Activated naive CD4-positive, alpha-beta T cell (primary cell): Measurements from ENCODE around the gene SLC35E1.
"Not testable (repeated sequence)": the region's sequence is repeated elsewhere in the genome, so short reads cannot be mapped to it uniquely, and the experiment has no call there.

Source experiments
- DNase-seq, 4 experiments: peaks; one replicate each; lab custom pipeline; 2025; lab: John Stamatoyannopoulos, UW

The SLC35E1 gene

DNA sequence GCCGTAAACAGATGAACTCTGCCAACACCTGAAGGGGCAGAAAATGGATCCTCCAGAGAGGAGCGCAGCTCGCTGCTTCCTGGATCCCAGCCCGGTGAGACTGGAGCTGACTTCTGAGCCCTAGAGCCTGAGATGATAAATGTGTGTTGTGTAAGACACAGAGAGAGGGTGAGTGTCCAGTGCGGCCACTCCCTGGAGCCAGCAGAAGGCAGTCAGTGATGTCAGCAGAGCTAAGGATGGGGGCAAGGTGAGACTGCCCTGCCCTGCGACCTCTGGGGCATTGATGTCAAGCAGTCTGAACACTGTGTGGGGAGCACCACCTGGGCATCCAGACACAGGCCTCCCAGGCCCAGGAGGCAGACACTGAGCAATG is 9.7 kb upstream of the SLC35E1 start:
- DNase-seq: no peak

DNA sequence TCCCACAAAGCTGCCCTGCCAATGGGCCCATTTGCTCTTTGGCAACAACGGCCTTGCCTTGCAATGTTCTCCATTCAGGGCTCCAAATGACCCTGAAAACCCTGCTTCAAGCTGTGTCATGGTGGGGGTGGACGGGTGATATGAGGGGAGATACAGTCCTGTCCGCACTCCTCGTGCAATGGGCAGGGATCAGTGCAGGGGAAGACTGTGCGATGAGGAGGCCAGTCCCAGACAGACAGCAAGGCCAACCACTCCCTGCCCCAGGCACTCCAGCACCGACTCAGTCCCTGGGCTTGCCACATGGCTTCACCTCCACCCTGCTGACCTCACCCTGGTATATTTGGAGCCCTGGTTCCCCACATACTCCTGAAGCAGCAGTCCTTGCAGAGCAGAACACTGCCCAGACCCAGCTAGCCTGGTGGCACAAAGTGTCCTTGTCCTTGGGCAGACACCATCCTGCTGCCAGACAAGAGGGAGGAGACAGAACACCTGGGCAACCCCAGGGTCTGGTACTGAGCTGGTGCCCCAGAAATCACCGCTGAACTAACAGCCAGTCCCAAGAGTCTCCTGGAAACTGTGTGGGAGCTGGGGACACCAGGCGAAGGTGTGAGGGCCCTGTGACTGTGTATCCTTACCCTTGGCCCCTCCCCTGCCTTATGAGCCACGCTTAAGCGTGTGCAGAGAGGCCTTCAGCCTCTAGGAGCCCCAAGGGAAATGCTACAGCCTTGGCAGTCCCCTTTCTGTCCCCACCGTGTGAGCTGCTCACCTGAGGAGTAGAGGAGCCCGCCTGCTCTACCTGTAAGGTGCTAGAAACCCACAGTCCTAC is 9.1 kb upstream of the SLC35E1 start:
- no peak for DNase-seq

DNA sequence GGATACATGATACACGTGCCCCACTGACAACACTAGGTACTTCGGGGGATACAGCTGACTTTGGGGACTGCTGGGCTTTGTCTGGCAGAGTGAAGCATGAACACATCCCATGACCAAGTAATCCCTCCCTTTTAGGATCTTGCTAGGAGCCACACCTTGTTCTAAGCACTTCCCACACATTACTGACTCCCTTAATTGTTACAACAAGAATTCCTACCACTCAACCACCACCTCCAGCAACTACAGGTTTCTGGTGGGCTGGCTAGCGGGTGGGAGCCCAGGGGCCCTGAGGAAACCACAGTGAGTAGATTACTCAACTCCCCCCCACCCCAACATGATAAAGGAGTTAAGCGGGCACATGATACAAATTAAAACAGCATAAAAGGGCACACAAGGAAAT is 7.2 kb upstream of the SLC35E1 start:
- no peak for DNase-seq

DNA sequence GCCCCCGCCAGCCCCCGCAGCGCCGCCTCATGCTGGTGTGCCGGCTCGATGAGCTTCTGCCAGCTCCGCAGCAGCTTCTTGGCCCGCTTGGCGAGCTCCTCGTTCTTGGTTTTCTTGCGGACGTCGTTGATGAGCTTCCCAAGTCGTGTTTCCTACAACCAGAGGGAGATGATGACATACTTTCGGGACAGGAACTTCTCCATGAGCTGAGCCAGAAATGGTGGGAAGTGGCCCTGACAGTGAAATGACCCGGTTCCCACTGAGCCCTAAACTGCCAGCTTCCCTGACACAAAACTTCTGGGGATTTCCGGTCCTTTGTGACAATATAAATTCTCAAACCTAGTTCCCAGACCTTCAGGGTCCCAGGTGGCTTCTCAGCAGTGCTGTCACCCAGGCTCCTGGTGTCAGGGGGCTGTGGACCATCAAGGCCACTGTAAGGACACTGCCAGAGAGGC is 5.3 kb upstream of the SLC35E1 start:
- no peak for DNase-seq

DNA sequence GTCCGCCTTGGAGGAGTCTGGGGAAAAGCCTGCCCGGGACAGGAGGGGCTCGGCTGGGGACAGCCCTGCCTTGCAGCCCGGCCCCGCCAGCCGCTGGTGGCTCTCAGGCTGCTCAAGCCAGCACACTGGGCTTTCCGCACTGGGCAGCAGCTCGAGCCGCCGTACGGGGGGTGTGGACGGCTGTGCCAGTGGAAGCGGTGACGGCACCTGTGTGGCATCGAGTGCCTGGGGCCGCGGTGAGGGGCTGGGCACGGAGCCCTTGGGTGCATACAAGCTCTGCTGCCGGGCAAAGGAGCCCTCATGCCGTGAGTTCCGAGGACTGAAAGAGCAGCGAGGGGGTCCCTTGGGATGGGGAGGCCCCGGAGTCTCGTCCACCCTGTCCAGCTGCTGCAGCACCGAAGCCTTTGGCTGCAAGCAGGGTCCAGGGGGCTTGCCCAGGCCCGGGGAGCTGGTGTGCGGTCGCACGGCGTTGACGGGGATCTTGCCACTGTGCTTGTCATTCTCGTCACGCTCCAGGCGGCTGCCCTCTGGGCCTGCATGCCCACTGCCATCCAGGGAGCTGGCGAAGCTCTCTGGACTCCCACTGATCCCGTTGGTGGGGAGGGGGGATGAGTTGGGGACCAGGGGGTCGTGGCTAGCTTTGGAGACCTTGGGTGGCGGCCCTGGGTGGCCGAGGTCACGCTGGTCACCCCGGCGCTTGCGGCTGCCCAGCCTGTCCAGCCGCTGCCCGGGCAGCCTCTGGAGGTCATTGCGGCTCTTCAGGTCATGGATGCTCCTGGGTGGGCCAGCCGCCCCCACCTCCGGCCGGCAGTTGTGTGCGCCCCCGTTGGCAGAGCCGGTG is 4.7 kb upstream of the SLC35E1 start:
- no peak for DNase-seq

DNA sequence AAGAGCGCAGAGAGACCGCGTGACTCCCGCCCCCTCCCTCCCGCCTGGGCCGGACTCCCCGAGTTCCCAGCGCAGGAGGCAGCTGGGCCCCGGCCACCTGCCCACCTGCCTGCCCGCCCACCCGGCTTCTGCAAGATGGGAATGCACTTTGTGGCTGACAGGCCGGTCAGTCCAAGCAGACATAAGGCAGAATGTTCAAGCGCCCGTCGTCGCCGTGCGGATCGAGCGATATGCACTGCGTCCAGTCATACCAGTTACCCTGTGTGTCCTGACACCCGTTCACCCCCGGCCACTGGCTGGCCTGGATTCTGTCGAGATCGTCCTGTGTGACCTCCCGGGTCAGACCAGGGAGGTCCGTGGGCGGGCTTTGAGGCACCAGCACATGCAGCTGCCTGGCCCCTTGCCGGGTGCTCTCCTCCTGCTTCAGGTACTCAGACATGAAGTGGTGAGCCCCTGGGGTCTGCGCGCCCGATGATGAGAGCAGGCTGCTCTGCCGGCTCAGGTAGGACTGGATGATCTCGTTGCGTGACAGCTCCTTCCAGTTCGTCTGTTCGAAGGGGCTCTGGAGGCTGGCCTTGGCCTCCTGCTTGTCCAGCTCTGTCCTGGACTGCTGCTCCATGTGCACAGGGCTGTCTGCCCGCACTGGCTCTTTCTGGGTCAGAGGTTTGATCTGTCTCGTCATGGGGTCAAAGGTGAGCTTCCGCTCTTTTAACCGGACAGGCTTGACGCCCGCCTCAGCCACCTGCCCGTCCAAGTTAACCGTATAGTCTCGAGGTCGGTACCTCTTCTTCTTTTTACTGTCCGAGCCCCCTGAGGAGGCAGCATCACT is 3.9 kb upstream of the SLC35E1 start:
- DNase-seq: no peak

DNA sequence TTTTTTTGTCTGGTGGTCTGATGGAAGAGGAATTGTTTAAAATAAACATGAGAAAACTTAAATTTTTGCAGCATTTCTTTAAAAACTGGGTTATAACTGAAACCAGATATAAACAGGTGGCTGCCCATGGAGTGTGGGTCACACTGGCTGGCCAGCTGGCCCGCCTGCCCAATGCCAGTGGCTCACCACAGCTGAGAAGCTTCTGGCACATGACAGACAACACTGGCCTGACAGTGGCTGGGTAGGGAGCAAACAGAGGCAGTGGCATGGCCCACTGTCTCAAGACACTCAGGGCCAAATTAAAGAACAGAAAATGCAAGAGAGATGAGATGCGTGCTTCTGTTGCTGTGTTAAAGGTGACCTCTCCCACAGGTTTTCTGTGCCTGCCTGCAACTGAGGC is 3.1 kb upstream of the SLC35E1 start:
- no peak for DNase-seq

DNA sequence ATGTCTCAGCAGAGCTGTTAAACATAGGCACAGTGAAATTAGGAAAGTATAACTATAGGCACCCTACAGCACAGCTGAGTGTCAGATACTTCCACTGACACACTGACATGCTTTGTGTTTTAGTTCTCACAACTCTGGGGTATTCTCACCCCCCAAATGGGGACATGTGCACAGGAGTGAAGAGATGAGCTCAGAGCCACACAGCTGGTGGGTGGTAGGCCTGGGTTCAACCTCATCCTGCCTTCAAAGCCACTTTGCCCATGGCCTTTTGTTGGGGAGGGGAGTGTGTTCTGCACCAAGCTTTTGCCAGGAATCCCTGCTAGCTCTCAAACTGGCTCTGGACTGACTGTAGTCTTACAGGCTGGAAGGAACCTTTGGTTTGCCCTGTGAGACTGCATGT is 1.7 kb upstream of the SLC35E1 start:
- no peak for DNase-seq

DNA sequence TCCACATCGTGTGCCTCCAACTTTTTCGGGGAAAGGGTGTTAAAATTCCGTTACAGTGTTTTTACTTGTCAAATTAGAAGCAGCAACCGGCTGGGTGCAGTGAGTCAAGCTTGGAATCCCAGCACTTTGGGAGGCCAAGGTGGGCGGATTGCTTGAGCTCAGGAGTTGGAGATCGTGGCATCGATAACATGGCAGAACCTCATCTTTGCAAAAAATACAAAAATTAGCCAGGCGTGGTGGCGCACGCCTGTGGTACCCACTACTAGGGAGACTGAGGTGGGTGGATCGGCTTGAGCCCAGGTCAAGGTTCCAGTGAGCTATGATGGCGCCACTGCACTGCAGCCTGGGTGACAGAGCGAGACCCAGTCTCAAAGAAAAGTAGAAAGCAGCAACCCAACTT is 1.1 kb upstream of the SLC35E1 start:
- no peak for DNase-seq

DNA sequence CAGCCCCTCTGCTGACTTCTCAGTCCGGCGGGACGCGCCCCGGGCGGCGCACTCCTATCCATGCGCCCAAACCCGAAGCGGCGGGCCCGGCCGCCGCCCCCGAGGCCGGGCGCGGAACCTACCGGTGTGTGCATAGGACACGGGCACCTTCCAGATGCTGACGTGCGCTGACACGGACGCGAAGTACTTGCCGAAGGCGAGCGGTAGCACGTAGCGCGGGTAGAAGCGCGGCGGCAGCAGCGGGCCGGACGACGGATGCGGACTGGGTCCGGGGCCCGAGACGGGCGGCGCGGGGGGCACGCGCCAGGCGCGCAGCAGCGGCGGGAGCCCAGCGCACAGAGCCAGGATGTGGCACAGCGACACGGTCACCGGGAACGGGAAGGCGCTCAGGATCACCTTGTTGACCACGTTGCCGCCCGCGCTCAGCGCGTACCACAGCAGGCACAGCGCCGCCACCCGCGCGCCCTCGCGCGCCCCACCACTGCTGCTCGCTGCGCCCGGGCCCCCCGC is 338 bp downstream of the SLC35E1 start:
- DNase-seq: peak in 1 of 4 experiments; percentile 40

DNA sequence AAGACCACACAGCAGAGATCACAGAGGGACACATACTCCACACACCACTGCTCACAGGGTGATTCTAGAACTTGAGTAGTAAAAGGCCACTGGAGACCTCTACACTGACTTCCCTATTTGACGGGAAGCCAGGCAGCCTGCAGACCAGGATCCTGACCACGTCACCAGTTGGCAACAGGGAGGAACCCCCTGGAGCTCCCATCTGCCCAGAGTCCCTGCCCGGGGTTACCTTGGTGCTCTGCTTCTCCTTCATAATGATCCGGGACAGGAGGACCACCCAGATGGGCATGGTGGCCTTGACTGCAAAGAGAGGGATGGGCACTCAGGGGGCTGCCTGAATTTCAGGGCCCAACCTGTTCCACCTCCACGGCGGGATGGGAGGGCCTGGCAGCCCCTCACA is 932 bp downstream of the SLC35E1 start:
- DNase-seq: no peak

DNA sequence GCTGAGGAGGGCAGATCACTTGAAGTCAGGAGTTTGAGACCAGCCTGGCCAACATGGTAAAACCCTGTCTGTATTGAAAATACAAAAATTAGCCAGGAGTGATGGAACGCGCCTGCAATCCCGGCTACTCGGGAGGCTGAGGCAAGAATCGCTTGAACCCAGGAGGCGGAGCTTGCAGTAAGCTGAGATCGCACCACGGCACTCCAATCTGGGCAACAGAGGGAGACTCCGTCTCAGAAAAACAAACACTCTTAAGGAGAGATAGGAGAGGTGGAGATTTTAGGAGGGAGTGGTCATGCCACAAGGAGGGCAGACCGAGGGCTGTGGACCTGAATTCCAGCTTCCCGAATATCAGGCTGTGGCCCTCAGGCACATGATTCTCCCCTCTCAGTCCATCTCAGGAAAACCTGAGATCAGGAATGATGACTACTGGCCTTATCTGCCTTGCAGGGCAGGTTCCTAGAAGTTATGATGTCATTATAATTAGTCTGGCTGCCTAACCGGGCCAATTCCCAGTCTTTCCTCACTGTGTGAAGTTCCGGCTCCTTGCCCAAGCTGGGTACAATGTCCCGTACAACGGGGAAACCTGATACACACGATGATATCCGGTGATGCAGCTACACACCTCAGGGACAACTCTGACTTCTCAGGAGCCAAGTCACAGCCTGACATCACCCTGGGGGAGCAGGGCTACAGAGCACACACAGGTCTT is 2.5 kb downstream of the SLC35E1 start:
- DNase-seq: no peak

DNA sequence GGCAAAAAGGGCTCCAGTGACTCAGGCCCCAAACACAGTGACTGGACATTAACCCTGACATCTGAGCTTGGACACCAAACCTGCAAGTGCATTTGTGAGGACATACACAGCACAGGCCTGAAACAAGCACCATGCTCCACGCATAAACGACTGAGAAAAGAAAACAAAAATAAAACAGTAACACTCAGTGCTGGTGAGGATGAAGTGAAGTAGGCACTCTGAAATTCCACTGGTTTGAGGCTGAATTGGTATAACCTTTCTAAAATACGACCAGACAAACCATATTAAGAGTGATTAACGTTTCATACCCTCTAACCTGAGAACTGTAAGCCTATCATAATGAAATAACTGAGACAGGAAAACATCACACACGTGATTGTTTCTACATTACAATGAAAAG is 5.5 kb downstream of the SLC35E1 start:
- no peak for DNase-seq

DNA sequence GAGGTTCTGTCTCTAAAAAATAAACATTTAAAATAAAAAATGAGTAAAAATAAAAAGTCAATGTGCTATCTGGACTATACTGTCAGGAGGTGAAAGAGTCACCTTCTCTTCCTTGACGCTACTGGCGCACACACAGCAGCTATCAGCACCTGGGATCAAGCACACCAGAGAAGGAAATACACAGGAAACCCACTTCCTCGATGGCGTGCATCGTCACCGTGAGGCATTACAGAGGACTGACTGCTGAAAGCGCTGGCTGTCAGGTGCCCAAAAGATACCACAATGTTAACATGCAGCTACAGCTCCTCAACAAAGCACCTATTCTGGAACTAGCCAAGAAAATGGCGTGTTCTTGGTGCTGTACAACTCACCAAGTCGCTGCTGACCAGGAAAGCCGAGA is 6.1 kb downstream of the SLC35E1 start:
- peak in 3 of 4 experiments; percentile 33 to 70 (median 57) for DNase-seq

DNA sequence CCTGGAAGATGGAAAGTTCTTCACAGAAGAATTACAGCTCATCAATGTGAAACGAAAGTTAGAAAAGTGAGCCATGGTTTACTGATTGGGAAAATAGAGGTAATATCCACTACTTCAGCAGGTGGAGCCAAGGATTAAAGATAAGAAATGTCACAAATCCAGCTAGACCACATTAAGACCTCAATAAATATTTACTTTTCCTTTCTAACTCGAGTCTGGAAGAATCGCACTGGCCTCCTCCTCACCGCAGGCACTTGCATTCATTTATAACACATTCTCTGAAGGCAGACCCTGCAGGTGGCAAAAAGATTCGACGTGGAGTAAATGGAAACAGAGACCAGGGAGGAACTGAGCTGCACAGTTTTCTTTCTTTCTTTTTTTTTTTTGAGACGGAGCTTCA is 7.4 kb downstream of the SLC35E1 start:
- DNase-seq: no peak

DNA sequence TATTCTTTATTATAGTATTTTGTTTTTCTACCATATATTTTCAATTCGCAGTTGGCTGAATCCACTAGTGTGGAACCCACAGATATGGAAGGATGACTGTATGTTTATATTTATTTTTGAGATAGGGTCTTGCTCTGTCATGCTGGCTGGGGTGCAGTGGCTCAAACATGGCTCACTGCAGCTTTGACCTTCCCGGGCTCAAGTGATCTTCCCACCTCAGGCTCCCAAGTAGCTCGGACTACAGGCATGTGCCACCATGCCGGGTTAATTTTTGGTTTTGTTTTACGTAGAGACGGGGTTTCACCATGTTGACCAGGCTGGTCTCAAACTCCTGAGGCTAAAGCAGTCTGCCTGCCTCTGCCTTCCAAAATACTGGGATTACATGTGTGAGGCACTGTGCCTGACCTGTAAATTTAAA is 9.6 kb downstream of the SLC35E1 start:
- DNase-seq: no peak

DNA sequence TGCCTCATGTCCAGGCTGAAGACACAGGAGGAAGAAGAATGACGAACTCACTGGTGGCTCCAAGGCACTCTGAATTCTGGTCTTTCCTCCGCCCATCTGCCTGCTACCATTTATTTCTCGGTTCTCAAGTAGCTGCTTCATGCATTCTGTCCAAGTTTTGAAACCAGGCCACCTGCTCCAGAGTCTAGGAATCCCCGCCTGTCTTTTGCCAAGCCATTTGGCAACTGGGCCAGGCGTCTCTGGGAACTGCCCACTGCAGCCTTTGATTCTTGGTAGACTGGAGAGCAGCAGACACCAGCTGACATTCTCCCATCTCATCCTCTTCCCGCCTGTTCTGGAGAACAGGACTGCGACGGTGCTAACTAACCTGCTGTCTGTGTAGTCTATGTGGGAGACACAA is 10.8 kb downstream of the SLC35E1 start:
- no peak for DNase-seq

DNA sequence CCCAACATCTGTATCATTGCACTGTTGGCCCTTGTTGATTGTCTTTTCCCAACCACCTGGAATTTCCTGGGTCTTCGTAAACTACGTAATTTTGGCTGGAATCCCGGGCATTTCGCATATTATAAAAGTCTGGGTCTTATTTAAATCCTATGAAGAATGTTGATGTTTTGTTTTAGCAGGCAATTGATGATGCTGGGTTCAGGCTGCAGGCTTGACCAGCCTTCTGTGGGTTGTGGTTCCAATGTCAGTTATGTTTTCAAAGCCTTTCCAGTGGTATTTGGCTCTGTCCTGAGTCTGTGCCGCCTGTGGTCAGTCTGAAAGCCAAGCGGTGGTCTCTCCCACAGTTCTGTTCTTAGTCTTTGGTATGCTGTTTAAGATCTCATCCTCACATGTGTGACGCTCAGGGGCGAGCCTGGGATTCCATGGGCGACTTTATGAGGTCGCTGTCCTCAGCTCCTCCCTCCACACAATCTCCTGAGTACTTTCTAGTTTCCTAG is 12.4 kb downstream of the SLC35E1 start:
- DNase-seq: no peak

DNA sequence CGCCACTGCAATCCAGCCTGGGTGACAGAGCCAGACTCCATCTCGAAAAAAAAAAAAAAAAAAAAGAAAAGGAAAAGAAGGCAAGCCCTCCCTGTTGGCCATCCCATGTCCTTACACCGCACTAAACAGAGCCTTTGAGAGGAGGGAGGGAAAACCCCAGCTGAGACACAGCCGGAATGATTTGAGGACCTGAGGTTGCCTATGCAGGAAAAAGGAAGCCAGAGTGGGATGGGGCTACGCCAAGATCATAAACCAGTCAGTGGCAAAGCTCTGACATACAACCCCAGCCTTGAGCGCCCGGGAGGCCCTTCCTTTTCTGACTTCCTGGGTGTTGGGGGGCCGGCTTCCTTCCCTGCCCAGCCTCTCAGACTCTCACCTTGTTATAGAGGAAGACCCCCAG is 17.4 kb downstream of the SLC35E1 start:
- no peak for DNase-seq

DNA sequence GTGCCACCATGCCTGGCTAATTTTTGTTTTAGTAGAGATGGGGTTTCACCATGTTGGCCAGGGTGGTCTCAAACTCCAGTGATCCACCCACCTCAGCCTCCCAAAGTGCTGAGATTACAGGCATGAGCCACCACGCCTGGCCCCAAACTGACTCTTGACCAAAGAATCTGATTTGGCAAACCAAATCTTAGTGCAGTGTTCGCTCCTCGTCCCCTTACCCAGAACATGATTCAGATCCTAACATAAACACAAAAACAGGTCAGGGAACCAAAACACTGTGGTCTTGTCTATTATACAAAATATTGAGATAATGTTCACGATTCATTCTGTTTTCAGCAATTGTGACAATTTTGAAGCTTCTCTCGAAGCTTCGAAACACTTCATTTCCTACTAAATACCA is 20.3 kb downstream of the SLC35E1 start:
- not testable (repeated sequence) for DNase-seq

DNA sequence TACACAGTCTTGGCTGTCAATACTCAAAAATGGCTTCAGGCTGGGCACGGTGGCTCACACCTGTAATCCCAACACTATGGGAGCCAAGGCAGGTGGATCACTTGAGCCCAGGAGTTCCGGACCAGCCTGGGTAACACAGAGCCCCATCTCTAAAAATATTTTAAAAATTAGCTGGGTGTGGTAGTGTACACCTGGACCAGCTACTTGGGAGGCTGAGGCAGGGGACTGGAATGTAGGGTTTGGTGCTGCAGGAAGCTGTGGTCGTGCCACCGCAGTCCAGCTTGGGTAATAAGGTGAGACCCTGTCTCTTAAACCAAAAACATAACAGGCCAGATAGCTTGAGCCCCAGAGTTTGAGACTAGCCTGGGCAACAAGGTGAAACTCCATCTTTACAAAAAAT is 23.3 kb downstream of the SLC35E1 start:
- DNase-seq: no peak
